KOPT-K1 (cell line): Measurements from ENCODE around the gene P4HB.

Experiments used
- H3K27ac ChIP-seq: fragments of 200-600 bp; sonication (generic); 2 replicates; pipeline ENCODE4 v1.5.1; 2016; ENCODE audit warnings: antibody characterized with exemption, mild to moderate bottlenecking, low read depth, low read length; ENCODE audit not compliant: poor library complexity, severe bottlenecking
- H3K36me3 ChIP-seq: fragments of 200-600 bp; sonication (generic); 2 replicates; pipeline ENCODE4 v1.5.1; 2017; ENCODE audit warnings: antibody characterized with exemption, mild to moderate bottlenecking, low read length, moderate library complexity; ENCODE audit not compliant: insufficient read depth
- H3K9me3 ChIP-seq: fragments of 200-600 bp; sonication (generic); 2 replicates; pipeline ENCODE4 v1.5.1; 2017; ENCODE audit warnings: antibody characterized with exemption, low read length, mild to moderate bottlenecking; ENCODE audit not compliant: insufficient read depth, poor library complexity, severe bottlenecking

Gene P4HB

GRCh38 chr17:81859906-81860755 lies at the start of gene P4HB:
P4HB (minus strand) TSS chr17:81860535; CDS start chr17:81860471, 64 bp downstream.
- peaks cover 70% of the 10 kb centered on the region for H3K36me3 ChIP-seq

GRCh38 chr17:81909231-81909630 lies 48.9 kb upstream of the P4HB start:
- Histone ChIP-seq H3K9me3 (no peaks in the 10 kb centered on the region), H3K36me3 (peaks cover 80% of the 10 kb centered on the region), H3K27ac (no peak overlapping the region)

More at GRCh38 chr17:81859906-81860755, at the start of gene P4HB:
- Histone ChIP-seq H3K9me3 (no peaks in the 10 kb centered on the region), H3K27ac (peak within 1 kb of the TSS; percentile 78)

GRCh38 chr17:81908793-81909192 lies 48.5 kb upstream of the P4HB start:
- Histone ChIP-seq H3K36me3 (peaks cover 80% of the 10 kb centered on the region), H3K9me3 (no peaks in the 10 kb centered on the region)

GRCh38 chr17:81907219-81908145 lies 47.1 kb upstream of the P4HB start:
- peaks cover 76% of the 10 kb centered on the region for H3K36me3 ChIP-seq
- no peaks in the 10 kb centered on the region for H3K9me3 ChIP-seq
- no peak overlapping the region for H3K27ac ChIP-seq

More at GRCh38 chr17:81908793-81909192, 48.5 kb upstream of the P4HB start:
- H3K27ac ChIP-seq = no peak overlapping the region

- Histone ChIP-seq H3K36me3 (peaks cover 67% of the 10 kb centered on the region), H3K9me3 (no peaks in the 10 kb centered on the region), H3K27ac (no peak overlapping the region)
Measured at GRCh38 chr17:81906476-81907218, 46.3 kb upstream of the P4HB start.

- Histone ChIP-seq H3K36me3 (peaks cover 71% of the 10 kb centered on the region), H3K27ac (no peak overlapping the region), H3K9me3 (no peaks in the 10 kb centered on the region)
Measured at GRCh38 chr17:81905993-81906392, 45.7 kb upstream of the P4HB start.

- Histone ChIP-seq H3K9me3 (no peaks in the 10 kb centered on the region), H3K27ac (no peak overlapping the region), H3K36me3 (peaks cover 76% of the 10 kb centered on the region)
Measured at GRCh38 chr17:81905424-81905875, 45.1 kb upstream of the P4HB start.

- H3K27ac ChIP-seq = no peak overlapping the region
- H3K36me3 ChIP-seq = peaks cover 82% of the 10 kb centered on the region
- H3K9me3 ChIP-seq = no peaks in the 10 kb centered on the region
Measured at GRCh38 chr17:81904600-81905423, 44.5 kb upstream of the P4HB start.

- Histone ChIP-seq H3K9me3 (no peaks in the 10 kb centered on the region), H3K27ac (no peak overlapping the region), H3K36me3 (peaks cover 85% of the 10 kb centered on the region)
Measured at GRCh38 chr17:81903896-81904599, 43.7 kb upstream of the P4HB start.

GRCh38 chr17:81903415-81903831 lies 43.1 kb upstream of the P4HB start:
- Histone ChIP-seq H3K36me3 (peaks cover 85% of the 10 kb centered on the region), H3K27ac (no peak overlapping the region), H3K9me3 (no peaks in the 10 kb centered on the region)

- Histone ChIP-seq H3K27ac (no peak overlapping the region), H3K9me3 (no peaks in the 10 kb centered on the region), H3K36me3 (peaks cover 85% of the 10 kb centered on the region)
Measured at GRCh38 chr17:81902653-81903414, 42.5 kb upstream of the P4HB start.

- Histone ChIP-seq H3K9me3 (no peaks in the 10 kb centered on the region), H3K27ac (no peak within 1 kb of the TSS), H3K36me3 (peaks cover 85% of the 10 kb centered on the region)
Measured at GRCh38 chr17:81902023-81902652, 41.8 kb upstream of the P4HB start, which contains the start of gene NPB. NPB (plus strand) TSS chr17:81902238; CDS start chr17:81902278, 40 bp downstream.
